Measurements from ENCODE around the gene MTCL1. TPM values are rescaled to one million over a fixed set of nuclear protein-coding genes. Genes with fewer than 3 reads are reported as not detected.

Gene MTCL1
- total and polyA plus RNA-seq, 9 of the 15 experiments (the other 6 are each of a cell fraction or from before 2014, with no cell fraction given) = 0.21 to 7.4 (median 3.7) TPM

- TF ChIP-seq MEF2A (IDR thresholded peaks at IDR 0.05; ENCODE audit: control insufficient read depth, low read depth, low read length) (no peak), STAT5B (CRISPR knock-in tag; IDR thresholded peaks at IDR 0.05) (no peak), TRIM28 (IDR thresholded peaks at IDR 0.05) (no peak), CBX3 (IDR thresholded peaks at IDR 0.05; ENCODE audit: borderline replicate concordance in 1 of 2, low read length in 2 of 2) (no peak), MTA2 (IDR thresholded peaks at IDR 0.05; ENCODE audit: low read depth) (no peak), RBM25 (IDR thresholded peaks at IDR 0.05; ENCODE audit: low read depth, low read length, severe bottlenecking) (no peak), TFAP4 (CRISPR knock-in tag; IDR thresholded peaks at IDR 0.05; ENCODE audit: borderline replicate concordance) (no peak)
Observed at GRCh38 chr18:8818982-8819381, 113.6 kb downstream of the MTCL1 start (continued).

- Histone ChIP-seq H3K9ac (ENCODE audit: insufficient read depth in 1 of 2, low read depth in 2 of 2, low read length in 2 of 2) (no peak overlapping the region), H3K4me1 (replicated peaks in 1 of 2; ENCODE audit: control insufficient read depth in 2 of 2, insufficient read depth in 2 of 2, low read length in 2 of 2) (peaks cover 0 to 14% of the 10 kb centered on the region in 2 experiments; a peak in 3 of 5 replicates), H2AFZ (ENCODE audit: low read depth, low read length) (no peak overlapping the region), H3K27me3 (ENCODE audit: control insufficient read depth in 2 of 2, insufficient read depth in 2 of 2, low read length in 2 of 2) (peaks cover 16 to 41% of the 10 kb centered on the region in 2 experiments), H3K79me2 (ENCODE audit: control insufficient read depth, insufficient read depth, low read length) (no peaks in the 10 kb centered on the region), H3K36me3 (ENCODE audit: control insufficient read depth, insufficient read depth, low read length) (no peaks in the 10 kb centered on the region), H3K4me2 (ENCODE audit: insufficient read depth, low read length) (no peak overlapping the region), H3K27ac (ENCODE audit: extremely low read depth, low read depth, low read length) (no peak overlapping the region), H3K9me1 (ENCODE audit: control insufficient read depth, insufficient read depth, low read length) (no peaks in the 10 kb centered on the region), H3K4me3 (no peak overlapping the region), H3K9me3 (replicated peaks; ENCODE audit: control insufficient read depth, insufficient read depth, low read depth, low read length) (no peaks in the 10 kb centered on the region), H4K20me1 (replicated peaks; ENCODE audit: control insufficient read depth, insufficient read depth, low read length) (no peaks in the 10 kb centered on the region)
- ATAC-seq (no peak), DNase-seq (ENCODE audit: extremely low read depth in 1 of 4, low spot score in 3 of 4) (no peak), FAIRE-seq (no peak)
- intact Hi-C loops (cut with micrococcal nuclease) = no loop called here
- CTCF ChIA-PET (ENCODE audit: low intra/inter-chr PET ratio) = no interaction called here
- in situ Hi-C loops (cut with MboI) = no loop called here
- no TSS peak for BruUV-seq (replicated peaks)
- WGBS (ENCODE audit: insufficient coverage, low coverage, missing lambda C conversion rate) = 17% methylated on average over 9 of the region's 9 CpGs
- POLR2A ChIA-PET = no interaction called here
- TF ChIP-seq HBP1 (CRISPR knock-in tag; IDR thresholded peaks at IDR 0.05) (no peak), ZSCAN29 (IDR thresholded peaks at IDR 0.05) (no peak), GABPB1 (CRISPR knock-in tag; IDR thresholded peaks at IDR 0.05) (no peak), BRCA1 (IDR thresholded peaks at IDR 0.05) (no peak), BRCA1 (CRISPR knock-in tag; IDR thresholded peaks at IDR 0.05) (no peak), JUN (IDR thresholded peaks at IDR 0.05; ENCODE audit: borderline replicate concordance, low read depth, low read length) (no peak), JUN (CRISPR knock-in tag; IDR thresholded peaks at IDR 0.05; ENCODE audit: borderline replicate concordance) (no peak), ZBTB7A (IDR thresholded peaks at IDR 0.05; ENCODE audit: borderline replicate concordance, control insufficient read depth, low read depth, low read length) (no peak), NFYB (IDR thresholded peaks at IDR 0.05; ENCODE audit: extremely low read depth, insufficient read length) (no peak), LCOR (CRISPR knock-in tag; IDR thresholded peaks at IDR 0.05) (no peak), CHD4 (IDR thresholded peaks at IDR 0.05; ENCODE audit: insufficient read depth, insufficient replicate concordance, low read depth, low read length, poor library complexity, severe bottlenecking) (no peak), ZNF274 (IDR thresholded peaks at IDR 0.05; ENCODE audit: borderline replicate concordance, low read depth, low read length) (no peak), BMI1 (IDR thresholded peaks at IDR 0.05; ENCODE audit: low read length) (no peak)
Observed at GRCh38 chr18:8820396-8821082, 115.2 kb downstream of the MTCL1 start.

Data from K562 (cell line).